ENCODE measurements around the gene ZFP42. TPM values are rescaled to one million over a fixed set of nuclear protein-coding genes. Genes with fewer than 3 reads are reported as not detected.

The ZFP42 gene
- total RNA-seq, 1 donor from 2014 or later: not detected

GRCh38 chr4:188012426-188012945 lies 16.9 kb downstream of the ZFP42 start:
- Histone ChIP-seq H3K4me1 (no peaks in the 10 kb centered on the region), H3K9me3 (no peaks in the 10 kb centered on the region), H3K27me3 (no peaks in the 10 kb centered on the region), H3K27ac (no peak overlapping the region), H3K4me3 (no peak overlapping the region), H3K36me3 (no peaks in the 10 kb centered on the region)
- intact Hi-C loops (cut with DNase I): no loop called here
- DNase-seq (ENCODE audit: low spot score in 2 of 2): no peak
- no peak for TF ChIP-seq CTCF (IDR thresholded peaks at IDR 0.05)

GRCh38 chr4:188015025-188015940 lies 19.7 kb downstream of the ZFP42 start:
- Histone ChIP-seq H3K27ac (no peak overlapping the region), H3K4me3 (no peak overlapping the region), H3K36me3 (no peaks in the 10 kb centered on the region), H3K27me3 (no peaks in the 10 kb centered on the region), H3K4me1 (no peaks in the 10 kb centered on the region), H3K9me3 (no peaks in the 10 kb centered on the region)
- no peak for DNase-seq (ENCODE audit: low spot score in 2 of 2)
- TF ChIP-seq CTCF (IDR thresholded peaks at IDR 0.05): no peak
- intact Hi-C loops (cut with DNase I): no loop called here

- Histone ChIP-seq H3K27me3 (no peaks in the 10 kb centered on the region), H3K4me1 (no peaks in the 10 kb centered on the region), H3K36me3 (no peaks in the 10 kb centered on the region), H3K4me3 (no peak overlapping the region), H3K9me3 (no peaks in the 10 kb centered on the region), H3K27ac (no peak overlapping the region)
- intact Hi-C loops (cut with DNase I): no loop called here
- no peak for DNase-seq (ENCODE audit: low spot score in 2 of 2)
- no peak for TF ChIP-seq CTCF (IDR thresholded peaks at IDR 0.05)
These were observed 21.2 kb downstream of the ZFP42 start for GRCh38 chr4:188016754-188017153.

GRCh38 chr4:188018262-188018661 lies 22.7 kb downstream of the ZFP42 start:
- Histone ChIP-seq H3K27ac (no peak overlapping the region), H3K4me3 (no peak overlapping the region), H3K36me3 (no peaks in the 10 kb centered on the region), H3K4me1 (no peaks in the 10 kb centered on the region), H3K27me3 (no peaks in the 10 kb centered on the region), H3K9me3 (no peaks in the 10 kb centered on the region)
- intact Hi-C loops (cut with DNase I): no loop called here
- DNase-seq (ENCODE audit: low spot score in 2 of 2): no peak
- no peak for TF ChIP-seq CTCF (IDR thresholded peaks at IDR 0.05)

- H3K27me3 ChIP-seq: no peaks in the 10 kb centered on the region
- no peaks in the 10 kb centered on the region for H3K4me1 ChIP-seq
- no peak overlapping the region for H3K4me3 ChIP-seq
- no peak overlapping the region for H3K27ac ChIP-seq
- DNase-seq (ENCODE audit: low spot score in 2 of 2): no peak
- no peaks in the 10 kb centered on the region for H3K36me3 ChIP-seq
- no peaks in the 10 kb centered on the region for H3K9me3 ChIP-seq
- no peak for TF ChIP-seq CTCF (IDR thresholded peaks at IDR 0.05)
- intact Hi-C loops (cut with DNase I): no loop called here
These were observed 26.1 kb downstream of the ZFP42 start for GRCh38 chr4:188021548-188022249.

Data from ascending aorta (tissue), 2 donors.